ENCODE data around the gene PPCDC.

GRCh38 chr15:75051711-75052110, 28.3 kb downstream of the PPCDC start:
- no peak for TF ChIP-seq CTCF (IDR thresholded peaks at IDR 0.05; ENCODE audit: insufficient read depth, low read depth, low read length)
- TF ChIP-seq EZH2 (IDR thresholded peaks at IDR 0.05; ENCODE audit: insufficient read depth, low read length), result no peak
